A549 treated with CORT108297 at 1 μM for 4 hours (cell line): Measurements from ENCODE around the gene TSPAN14. TPM values are rescaled to one million over a fixed set of nuclear protein-coding genes. Genes with fewer than 3 reads are reported as not detected.

ENCODE experiments used
- total RNA-seq: library from RNA; stranded (reverse); fragments of 200-300 nt; extraction: Qiagen RNA extraction; gene quantifications from 5 replicates; pipeline ENCODE4 v1.2.3, GENCODE V29; 2022

Gene TSPAN14
- total RNA-seq = 116 to 163 TPM (median 157 TPM) in 5 replicates

GRCh38 chr10:80453842-80454512 lies at the start of gene TSPAN14:
Gene TSPAN14, plus strand, starts transcription at chr10:80454310. Its CDS starts 34,924 bp downstream, at chr10:80489234.

GRCh38 chr10:80408242-80409101 lies 45.6 kb upstream of the TSPAN14 start, which contains the start of gene PRXL2A:
Gene PRXL2A, plus strand, starts transcription at chr10:80408551. Its CDS starts 11,917 bp downstream, at chr10:80420468.

GRCh38 chr10:80537736-80538480 lies 83.8 kb downstream of the TSPAN14 start, which contains the start of gene SH2D4B:
Gene SH2D4B, plus strand, starts transcription at chr10:80537902. Its CDS starts 430 bp downstream, at chr10:80538332.

Other genes with a start within 250 kb of the TSPAN14 start
- gene ANXA11, start 248.8 kb upstream of the TSPAN14 start, total RNA-seq = 142 to 213 TPM (median 209 TPM) in 5 replicates
- gene MAT1A, start 164.7 kb upstream of the TSPAN14 start, total RNA-seq = 0.02 to 0.03 TPM in 2 of 5 replicates, not detected in the others
- gene DYDC1, start 97.6 kb upstream of the TSPAN14 start, total RNA-seq = not detected in 5 replicates
- gene DYDC2, start 97.5 kb upstream of the TSPAN14 start, total RNA-seq = 0.05 to 0.07 TPM in 2 of 5 replicates, not detected in the others
- gene PRXL2A, start 45.8 kb upstream of the TSPAN14 start, total RNA-seq = 42.7 to 45.5 TPM (median 44.8 TPM) in 5 replicates
- 0.03 to 0.07 TPM (median 0.05 TPM) in 3 of 5 replicates, not detected in the others for gene SH2D4B, start 83.6 kb downstream of the TSPAN14 start, total RNA-seq